IMR-90 (cell line): Measurements from ENCODE around the gene MORN5. TPM values are rescaled to one million over a fixed set of nuclear protein-coding genes. Genes with fewer than 3 reads are reported as not detected.

ENCODE experiments used
- ATAC-seq: fragments of 200-7000 bp; cut with Tn5 transposase; 2 replicates; pipeline ENCODE4 v1.9.1; 2020; ENCODE audit warnings: low read depth, mild to moderate bottlenecking, moderate library complexity
- BruUV-seq: library from RNA; stranded (reverse); fragments of 400-500 nt; replicated peaks from 2 replicates; lab custom pipeline; 2021; lab: Mats Ljungman, UMichigan
- CTCF ChIA-PET: fragments of 300-600 bp; formaldehyde crosslinking; extraction: SDS; loops from one replicate; lab custom pipeline; 2021; ENCODE audit warnings: antibody characterized with exemption; lab: Yijun Ruan, JAX
- POLR2A ChIA-PET: fragments of 300-600 bp; sonication (Branson Sonifier 250); formaldehyde crosslinking; loops from one replicate; lab custom pipeline; 2022; ENCODE audit warnings: antibody characterized with exemption; ENCODE audit not compliant: unreplicated experiment; lab: Charles Lee
- DNase-seq: peaks from one replicate; pipeline ENCODE4 v3.0.0; 2013
- H2AFZ ChIP-seq: replicated peaks from 2 replicates; pipeline ENCODE3; 2013; ENCODE audit warnings: low read length, mild to moderate bottlenecking; ENCODE audit not compliant: poor library complexity
- H2AK5ac ChIP-seq: 2 replicates; pipeline ENCODE4 v1.6.1; 2013; ENCODE audit warnings: low read depth, low read length, inconsistent platforms
- H2AK9ac ChIP-seq: replicated peaks from 2 replicates; pipeline ENCODE3; 2013; ENCODE audit warnings: mild to moderate bottlenecking, low read depth, low read length, moderate library complexity; ENCODE audit not compliant: poor library complexity
- H2BK120ac ChIP-seq: 2 replicates; pipeline ENCODE4 v1.6.1; 2013; ENCODE audit warnings: low read depth, low read length, inconsistent platforms
- H2BK15ac ChIP-seq: 3 replicates; pipeline ENCODE4 v1.6.1; 2013; ENCODE audit warnings: low read depth, low read length, inconsistent platforms
- H2BK20ac ChIP-seq: 2 replicates; pipeline ENCODE4 v1.6.1; 2013; ENCODE audit warnings: low read depth, mild to moderate bottlenecking, inconsistent platforms, low read length, moderate library complexity
- H2BK5ac ChIP-seq: 2 replicates; pipeline ENCODE4 v1.6.1; 2013; ENCODE audit warnings: mild to moderate bottlenecking, low read depth, low read length, inconsistent platforms; ENCODE audit not compliant: poor library complexity, severe bottlenecking
- H3K14ac ChIP-seq: replicated peaks from 2 replicates; pipeline ENCODE4 v1.6.1; 2013; ENCODE audit warnings: low read depth, low read length, inconsistent platforms
- H3K18ac ChIP-seq: 2 replicates; pipeline ENCODE4 v1.6.1; 2013; ENCODE audit warnings: low read depth, low read length, control low read depth
- H3K23ac ChIP-seq: 2 replicates; pipeline ENCODE4 v1.6.1; 2013; ENCODE audit warnings: low read depth, low read length, inconsistent platforms
- H3K27ac ChIP-seq: 2 replicates; pipeline ENCODE4 v1.5.1; 2013; ENCODE audit warnings: mild to moderate bottlenecking, control low read depth, low read length; ENCODE audit not compliant: insufficient read depth
- H3K27me3 ChIP-seq: 2 replicates; pipeline ENCODE4 v1.6.1; 2013; ENCODE audit warnings: low read length; ENCODE audit not compliant: control insufficient read depth, insufficient read depth
- H3K36me3 ChIP-seq: 2 replicates; pipeline ENCODE4 v1.6.1; 2013; ENCODE audit warnings: low read length, mixed read lengths; ENCODE audit not compliant: control insufficient read depth, insufficient read depth
- H3K4ac ChIP-seq: 2 replicates; pipeline ENCODE4 v1.6.1; 2013; ENCODE audit warnings: low read depth, low read length, inconsistent platforms
- H3K4me1 ChIP-seq: 2 replicates; pipeline ENCODE4 v1.6.1; 2013; ENCODE audit warnings: low read length, mixed read lengths; ENCODE audit not compliant: control insufficient read depth, insufficient read depth
- H3K4me2 ChIP-seq: 2 replicates; pipeline ENCODE4 v1.6.1; 2013; ENCODE audit warnings: low read depth, mild to moderate bottlenecking, control low read depth, low read length, moderate library complexity
- H3K4me3 ChIP-seq: 2 replicates; pipeline ENCODE4 v1.5.1; 2013; ENCODE audit warnings: low read depth, mild to moderate bottlenecking, control low read depth, low read length, moderate library complexity; ENCODE audit not compliant: insufficient read depth
- H3K56ac ChIP-seq: 2 replicates; pipeline ENCODE4 v1.6.1; 2013; ENCODE audit warnings: low read length, inconsistent platforms; ENCODE audit not compliant: insufficient read depth; ENCODE audit errors: extremely low read depth
- H3K79me1 ChIP-seq, 2 experiments: 2 replicates each; pipeline ENCODE4 v1.6.1; 2013; ENCODE audit warnings: low read length in 2 of 2, inconsistent platforms in 1 of 2, low read depth in 1 of 2
- H3K9ac ChIP-seq: 2 replicates; pipeline ENCODE4 v1.6.1; 2013; ENCODE audit warnings: low read depth, low read length, control low read depth
- H3K9me1 ChIP-seq: 2 replicates; pipeline ENCODE4 v1.6.1; 2013; ENCODE audit warnings: low read length, inconsistent platforms; ENCODE audit not compliant: insufficient read depth
- H3K9me3 ChIP-seq: 2 replicates; pipeline ENCODE4 v1.6.1; 2013; ENCODE audit warnings: low read length; ENCODE audit not compliant: control insufficient read depth, insufficient read depth
- H4K20me1 ChIP-seq: 2 replicates; pipeline ENCODE4 v1.6.1; 2013; ENCODE audit warnings: low read length, inconsistent platforms; ENCODE audit not compliant: insufficient read depth
- H4K5ac ChIP-seq: 2 replicates; pipeline ENCODE4 v1.6.1; 2013; ENCODE audit warnings: mild to moderate bottlenecking, low read depth, low read length, control low read depth
- H4K8ac ChIP-seq, 2 experiments: 2 replicates each; pipeline ENCODE4 v1.6.1; 2013; ENCODE audit warnings: low read depth in 2 of 2, low read length in 2 of 2, control low read depth in 1 of 2, inconsistent platforms in 1 of 2
- H4K91ac ChIP-seq: 2 replicates; pipeline ENCODE4 v1.6.1; 2013; ENCODE audit warnings: low read depth, low read length, inconsistent platforms; ENCODE audit not compliant: insufficient read depth
- MAFK ChIP-seq: IDR thresholded peaks from 2 replicates; pipeline ENCODE4 v1.6.1; 2012; ENCODE audit warnings: low read depth, low read length, improper control_type of control experiment
- WGBS, 2 experiments: methylation state at CpG; one replicate each; pipeline versions ENCODE4 v1.1.5 to v1.1.7; 2013; ENCODE audit warnings: missing lambda C conversion rate in 2 of 2; ENCODE audit not compliant: insufficient read length in 1 of 2; ENCODE audit errors: extremely low coverage in 2 of 2; 5-methylcytosine and 5-hydroxymethylcytosine counted together
- dilution Hi-C: fragments of 300-500 bp; cut with HindIII; formaldehyde crosslinking; loops from one replicate; pipeline ENCODE4 v1.14.3; 2018; ENCODE audit warnings: low sequenced_read_pairs; ENCODE audit not compliant: unreplicated experiment
- in situ Hi-C: fragments of 300-500 bp; cut with MboI; formaldehyde crosslinking; loops from 3 replicates; pipeline ENCODE4 v1.14.3; 2019; ENCODE audit warnings: low sequenced_read_pairs, inconsistent platforms, mixed read lengths
- intact Hi-C: fragments of 100-400 bp; cut with micrococcal nuclease; formaldehyde crosslinking; loops from 2 replicates; pipeline ENCODE4 v1.10.0; 2022
- polyA plus RNA-seq, 3 experiments: library from polyadenylated mRNA; depleted of rRNA; stranded (reverse); fragments of >200 nt; gene quantifications; 2 replicates each; pipeline ENCODE4 v1.2.3, GENCODE V29; 2012; ENCODE audit warnings: low replicate concordance in 1 of 3
- total RNA-seq: library from RNA; depleted of rRNA; stranded (reverse); fragments of >200 nt; gene quantifications from 2 replicates; pipeline ENCODE4 v1.2.3, GENCODE V29; 2012

The MORN5 gene
- total and polyA plus RNA-seq, 2 of the 4 experiments (the other 2 are of a cell fraction): not detected

GRCh38 chr9:122195875-122196274, 36.2 kb downstream of the MORN5 start:
- intact Hi-C loops: no loop called here
- no TSS peak for BruUV-seq
- dilution Hi-C loops: no loop called here
- no peak overlapping the region for H2BK20ac ChIP-seq
- TF ChIP-seq MAFK: no peak
- H4K20me1 ChIP-seq: no peaks in the 10 kb centered on the region
- DNase-seq (no peak), ATAC-seq (no peak)
- WGBS, 2 experiments: no CpG with 5 or more reads among the region's 4 CpGs
- H2AFZ ChIP-seq: no peak overlapping the region
- no peak overlapping the region for H3K14ac ChIP-seq
- H3K79me1 ChIP-seq: no peaks in the 10 kb centered on the region
- in situ Hi-C loops: no loop called here
- H3K27ac ChIP-seq: no peak overlapping the region
- H3K56ac ChIP-seq: no peak overlapping the region
- H2BK120ac ChIP-seq: no peak overlapping the region
- H3K18ac ChIP-seq: no peak overlapping the region
- H3K27me3 ChIP-seq: peaks cover 40% of the 10 kb centered on the region
- peaks cover 3% of the 10 kb centered on the region; the same call in 1 of the 2 replicates for H3K9me1 ChIP-seq
- no peak overlapping the region for H3K4ac ChIP-seq
- H4K8ac ChIP-seq: no peak overlapping the region
- H3K36me3 ChIP-seq: no peaks in the 10 kb centered on the region
- no peaks in the 10 kb centered on the region for H3K4me1 ChIP-seq
- POLR2A ChIA-PET: no interaction called here
- no peak overlapping the region for H3K4me3 ChIP-seq
- H3K9ac ChIP-seq: no peak overlapping the region
- no peak overlapping the region for H2AK9ac ChIP-seq
- H3K9me3 ChIP-seq: no peaks in the 10 kb centered on the region
- no peak overlapping the region for H3K4me2 ChIP-seq
- H2BK15ac ChIP-seq: no peak overlapping the region
- H2BK5ac ChIP-seq: no peak overlapping the region
- no peak overlapping the region for H3K23ac ChIP-seq
- no peak overlapping the region for H4K5ac ChIP-seq
- no peak overlapping the region for H2AK5ac ChIP-seq
- CTCF ChIA-PET: no interaction called here
- H4K91ac ChIP-seq: no peak overlapping the region
